PFSK-1 (cell line): ENCODE results near the gene CHIT1.

Experiments
- FOXP2 ChIP-seq: optimal IDR thresholded peaks from 2 replicates; pipeline ENCODE3; 2011; ENCODE audit warnings: borderline replicate concordance, control low read depth, inconsistent platforms; ENCODE audit not compliant: insufficient read depth; ENCODE audit errors: extremely low read length, extremely low read depth
- POLR2AphosphoS5 ChIP-seq: IDR thresholded peaks from 2 replicates; pipeline ENCODE4 v1.6.1; 2012; ENCODE audit warnings: low read depth, mild to moderate bottlenecking, control low read depth, low read length, moderate library complexity
- SIN3A ChIP-seq: IDR thresholded peaks from 2 replicates; pipeline ENCODE4 v1.6.1; 2012; ENCODE audit warnings: mild to moderate bottlenecking, low read length, moderate library complexity, borderline replicate concordance; ENCODE audit not compliant: insufficient read depth
- TAF1 ChIP-seq: IDR thresholded peaks from 2 replicates; pipeline ENCODE4 v1.6.1; 2012; ENCODE audit warnings: low read length, control low read depth, borderline replicate concordance; ENCODE audit not compliant: insufficient read depth
- TF ChIP-seq, protein P1 (sequence below), 2 experiments: IDR thresholded peaks; 2 replicates each; pipeline versions ENCODE4 v1.6.1 to v1.8.0; 2011 to 2012; ENCODE audit warnings: low read depth in 2 of 2, low read length in 2 of 2, control low read depth in 1 of 2, inconsistent platforms in 1 of 2, mild to moderate bottlenecking in 1 of 2, moderate library complexity in 1 of 2; ENCODE audit not compliant: insufficient read depth in 1 of 2

Gene CHIT1

DNA sequence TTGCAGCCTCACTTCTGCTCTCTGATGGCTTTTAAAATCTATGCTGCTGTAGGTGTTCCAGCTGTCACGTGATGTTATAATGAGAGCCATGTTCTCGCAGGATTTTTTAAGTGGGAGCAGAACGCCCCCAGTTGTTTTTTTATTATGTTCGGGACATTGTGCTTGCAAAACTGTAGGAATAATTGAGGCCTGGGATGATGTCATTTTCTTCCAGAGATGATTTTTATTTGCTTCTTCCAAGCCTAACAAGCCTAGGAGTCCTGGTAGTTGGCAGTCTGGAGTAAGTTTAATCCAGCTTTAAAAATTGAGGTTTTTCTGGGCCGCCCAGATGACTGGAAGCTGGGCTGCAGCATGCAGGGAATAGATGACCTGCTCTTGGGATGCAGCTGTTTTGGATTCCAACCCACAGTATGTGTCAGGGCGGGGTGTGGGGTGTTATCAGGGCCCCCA is 34.6 kb upstream of the CHIT1 start:
- TF ChIP-seq, protein P1, sequence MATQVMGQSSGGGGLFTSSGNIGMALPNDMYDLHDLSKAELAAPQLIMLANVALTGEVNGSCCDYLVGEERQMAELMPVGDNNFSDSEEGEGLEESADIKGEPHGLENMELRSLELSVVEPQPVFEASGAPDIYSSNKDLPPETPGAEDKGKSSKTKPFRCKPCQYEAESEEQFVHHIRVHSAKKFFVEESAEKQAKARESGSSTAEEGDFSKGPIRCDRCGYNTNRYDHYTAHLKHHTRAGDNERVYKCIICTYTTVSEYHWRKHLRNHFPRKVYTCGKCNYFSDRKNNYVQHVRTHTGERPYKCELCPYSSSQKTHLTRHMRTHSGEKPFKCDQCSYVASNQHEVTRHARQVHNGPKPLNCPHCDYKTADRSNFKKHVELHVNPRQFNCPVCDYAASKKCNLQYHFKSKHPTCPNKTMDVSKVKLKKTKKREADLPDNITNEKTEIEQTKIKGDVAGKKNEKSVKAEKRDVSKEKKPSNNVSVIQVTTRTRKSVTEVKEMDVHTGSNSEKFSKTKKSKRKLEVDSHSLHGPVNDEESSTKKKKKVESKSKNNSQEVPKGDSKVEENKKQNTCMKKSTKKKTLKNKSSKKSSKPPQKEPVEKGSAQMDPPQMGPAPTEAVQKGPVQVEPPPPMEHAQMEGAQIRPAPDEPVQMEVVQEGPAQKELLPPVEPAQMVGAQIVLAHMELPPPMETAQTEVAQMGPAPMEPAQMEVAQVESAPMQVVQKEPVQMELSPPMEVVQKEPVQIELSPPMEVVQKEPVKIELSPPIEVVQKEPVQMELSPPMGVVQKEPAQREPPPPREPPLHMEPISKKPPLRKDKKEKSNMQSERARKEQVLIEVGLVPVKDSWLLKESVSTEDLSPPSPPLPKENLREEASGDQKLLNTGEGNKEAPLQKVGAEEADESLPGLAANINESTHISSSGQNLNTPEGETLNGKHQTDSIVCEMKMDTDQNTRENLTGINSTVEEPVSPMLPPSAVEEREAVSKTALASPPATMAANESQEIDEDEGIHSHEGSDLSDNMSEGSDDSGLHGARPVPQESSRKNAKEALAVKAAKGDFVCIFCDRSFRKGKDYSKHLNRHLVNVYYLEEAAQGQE (IDR thresholded peaks at IDR 0.05; ENCODE audit: insufficient read depth in 1 of 2, low read depth in 2 of 2, low read length in 2 of 2): no peak
- no peak for TF ChIP-seq POLR2AphosphoS5
- TF ChIP-seq FOXP2: no peak
- TF ChIP-seq TAF1: no peak
- no peak for TF ChIP-seq SIN3A

DNA sequence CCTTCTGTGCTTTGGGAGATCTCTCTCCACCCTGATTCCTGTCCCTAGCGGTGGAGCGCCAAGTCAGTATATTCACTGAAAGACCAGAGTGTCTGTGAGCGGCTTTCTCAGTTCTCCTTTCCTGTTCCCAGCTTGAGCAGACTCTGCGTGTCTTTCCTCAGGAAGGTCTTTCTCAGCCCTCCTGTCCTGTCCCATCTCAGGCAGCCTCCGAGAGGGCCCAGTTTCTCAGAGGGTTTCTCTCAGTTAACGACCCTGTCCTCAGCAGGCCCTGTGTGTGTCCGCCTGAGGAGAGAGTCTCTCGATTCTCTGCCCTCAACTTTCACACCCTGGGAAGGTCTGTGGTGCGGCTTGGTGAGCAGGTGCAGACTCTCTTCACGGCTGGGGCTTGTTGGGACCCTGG is 34.0 kb upstream of the CHIT1 start:
- TF ChIP-seq, protein P1 (IDR thresholded peaks at IDR 0.05; ENCODE audit: insufficient read depth in 1 of 2, low read depth in 2 of 2, low read length in 2 of 2): no peak
- TF ChIP-seq FOXP2 (no peak), SIN3A (no peak), POLR2AphosphoS5 (no peak), TAF1 (no peak)

DNA sequence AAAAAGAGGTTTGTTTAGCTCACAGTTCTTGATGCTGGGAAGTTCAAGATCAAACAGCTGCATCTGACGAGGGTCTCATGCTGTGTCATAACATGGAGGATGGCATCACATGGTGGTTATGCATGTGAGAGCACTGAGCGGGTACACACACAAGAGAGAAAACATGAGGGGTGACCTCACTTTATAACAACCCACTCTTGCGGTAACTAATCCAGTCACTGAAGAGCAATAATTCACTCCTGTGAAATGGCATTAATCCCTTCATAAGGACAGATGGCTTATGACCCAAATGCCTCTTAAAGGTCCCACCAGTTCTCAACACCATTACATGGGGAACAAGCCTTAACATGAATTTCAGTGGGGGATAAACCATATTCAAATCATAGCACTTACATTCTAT is 23.2 kb upstream of the CHIT1 start:
- no peak for TF ChIP-seq FOXP2
- TF ChIP-seq, protein P1 (IDR thresholded peaks at IDR 0.05; ENCODE audit: insufficient read depth in 1 of 2, low read depth in 2 of 2, low read length in 2 of 2): no peak
- TF ChIP-seq POLR2AphosphoS5: no peak
- TF ChIP-seq TAF1: no peak
- no peak for TF ChIP-seq SIN3A

DNA sequence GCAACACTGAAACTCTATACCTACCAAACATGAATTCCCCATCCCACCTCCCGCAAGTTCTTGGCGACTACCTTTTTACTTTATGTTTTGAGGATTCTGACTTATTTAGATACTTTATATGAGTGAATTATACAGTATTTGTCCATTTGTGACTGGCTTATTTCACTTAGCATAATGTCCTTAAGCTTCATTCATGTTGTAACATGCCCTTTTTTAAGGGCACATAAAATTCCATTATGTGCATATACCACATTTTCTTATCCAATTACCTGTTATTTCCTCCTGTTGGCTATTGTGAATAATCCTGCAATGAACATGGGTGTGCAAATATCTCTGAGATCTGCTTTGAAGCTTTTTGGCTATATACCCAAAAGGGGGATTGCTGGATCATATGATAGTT is 22.0 kb upstream of the CHIT1 start:
- TF ChIP-seq FOXP2: no peak
- no peak for TF ChIP-seq POLR2AphosphoS5
- TF ChIP-seq, protein P1 (IDR thresholded peaks at IDR 0.05; ENCODE audit: insufficient read depth in 1 of 2, low read depth in 2 of 2, low read length in 2 of 2): no peak
- no peak for TF ChIP-seq TAF1
- TF ChIP-seq SIN3A: no peak

DNA sequence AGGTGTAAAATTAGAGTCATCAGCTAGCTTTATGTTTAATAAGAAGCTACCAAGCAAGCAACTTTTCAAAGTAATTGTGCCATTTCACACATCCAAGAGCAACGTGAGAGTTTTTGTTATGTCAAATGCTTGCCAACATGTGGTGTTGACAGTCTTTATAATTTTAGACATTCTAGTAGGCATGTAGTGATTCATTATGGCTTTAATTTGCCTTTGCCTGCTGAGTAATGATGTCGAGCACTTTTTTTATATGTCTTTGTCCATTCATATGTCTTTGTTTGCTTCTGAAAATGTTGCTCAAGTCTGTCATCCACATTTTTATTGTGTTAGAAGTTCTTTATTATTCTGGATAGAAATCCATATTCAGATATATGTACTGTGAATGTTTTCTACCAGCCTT is 21.4 kb upstream of the CHIT1 start:
- TF ChIP-seq SIN3A (no peak), POLR2AphosphoS5 (no peak), TAF1 (no peak), FOXP2 (no peak)
- TF ChIP-seq, protein P1 (IDR thresholded peaks at IDR 0.05; ENCODE audit: insufficient read depth in 1 of 2, low read depth in 2 of 2, low read length in 2 of 2): no peak
